ENCODE measurements around the gene CXCR4.

Gene CXCR4

GRCh38 chr2:136067897-136068580 is 49.9 kb downstream of the CXCR4 start:
- H3K4me1 ChIP-seq (ENCODE audit: control insufficient read depth, low read depth, low read length), result no peaks in the 10 kb centered on the region
- H3K36me3 ChIP-seq (ENCODE audit: control insufficient read depth, low read depth, low read length), result no peaks in the 10 kb centered on the region
- no peak overlapping the region for H3K27ac ChIP-seq (ENCODE audit: low read length)
- no peaks in the 10 kb centered on the region for H3K9me3 ChIP-seq (ENCODE audit: control insufficient read depth, low read depth, low read length)
- H3K4me3 ChIP-seq (ENCODE audit: low read length), result no peak overlapping the region
- no peaks in the 10 kb centered on the region for H3K27me3 ChIP-seq (ENCODE audit: control insufficient read depth, insufficient read depth, low read length)
- H3K9ac ChIP-seq (ENCODE audit: low read length), result no peak overlapping the region

- H3K4me1 ChIP-seq (ENCODE audit: control insufficient read depth, low read depth, low read length), result no peaks in the 10 kb centered on the region
- H3K4me3 ChIP-seq (ENCODE audit: low read length), result no peak overlapping the region
- no peaks in the 10 kb centered on the region for H3K27me3 ChIP-seq (ENCODE audit: control insufficient read depth, insufficient read depth, low read length)
- H3K9me3 ChIP-seq (ENCODE audit: control insufficient read depth, low read depth, low read length), result no peaks in the 10 kb centered on the region
- H3K9ac ChIP-seq (ENCODE audit: low read length), result no peak overlapping the region
- no peaks in the 10 kb centered on the region for H3K36me3 ChIP-seq (ENCODE audit: control insufficient read depth, low read depth, low read length)
- no peak overlapping the region for H3K27ac ChIP-seq (ENCODE audit: low read length)
Observed at GRCh38 chr2:136067459-136067858, 50.5 kb downstream of the CXCR4 start.

DNA sequence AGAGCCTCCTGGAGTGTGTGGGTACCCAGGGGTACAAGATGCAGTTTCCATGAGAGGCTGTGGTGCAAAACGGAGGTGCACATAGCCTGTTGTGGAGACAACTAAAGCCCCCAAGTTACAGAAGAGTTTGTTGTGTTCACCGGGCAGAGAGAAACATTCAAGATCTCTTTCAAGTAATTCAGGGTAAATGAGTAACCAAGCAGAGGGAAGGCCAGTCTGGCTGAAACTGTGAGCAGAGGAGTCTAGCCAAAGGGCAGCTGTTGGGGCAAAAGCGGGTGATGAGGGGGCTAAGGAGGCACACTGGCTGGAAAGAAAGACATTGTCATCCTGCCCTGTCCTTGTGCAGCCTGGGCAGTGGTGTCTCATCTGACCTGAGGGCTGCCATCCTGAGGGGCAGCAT is 52.0 kb downstream of the CXCR4 start:
- H3K9me3 ChIP-seq (ENCODE audit: control insufficient read depth, low read depth, low read length), result no peaks in the 10 kb centered on the region
- H3K36me3 ChIP-seq (ENCODE audit: control insufficient read depth, low read depth, low read length), result no peaks in the 10 kb centered on the region
- H3K27me3 ChIP-seq (ENCODE audit: control insufficient read depth, insufficient read depth, low read length), result no peaks in the 10 kb centered on the region
- no peak overlapping the region for H3K27ac ChIP-seq (ENCODE audit: low read length)
- no peak overlapping the region for H3K9ac ChIP-seq (ENCODE audit: low read length)
- H3K4me1 ChIP-seq (ENCODE audit: control insufficient read depth, low read depth, low read length), result no peaks in the 10 kb centered on the region
- H3K4me3 ChIP-seq (ENCODE audit: low read length), result no peak overlapping the region

- Histone ChIP-seq H3K4me1 (ENCODE audit: control insufficient read depth, low read depth, low read length) (no peaks in the 10 kb centered on the region), H3K27me3 (ENCODE audit: control insufficient read depth, insufficient read depth, low read length) (no peaks in the 10 kb centered on the region), H3K4me3 (ENCODE audit: low read length) (no peak overlapping the region), H3K36me3 (ENCODE audit: control insufficient read depth, low read depth, low read length) (no peaks in the 10 kb centered on the region), H3K9me3 (ENCODE audit: control insufficient read depth, low read depth, low read length) (no peaks in the 10 kb centered on the region), H3K9ac (ENCODE audit: low read length) (no peak overlapping the region), H3K27ac (ENCODE audit: low read length) (no peak overlapping the region)
Observed at GRCh38 chr2:136065384-136065783, 52.6 kb downstream of the CXCR4 start.

Measured in iPS-18a (cell line).